ENCODE data around the gene WDR17.
"Not testable (repeated sequence)": the region's sequence is repeated elsewhere in the genome, so short reads cannot be mapped to it uniquely, and the experiment has no call there.

The WDR17 gene

DNA sequence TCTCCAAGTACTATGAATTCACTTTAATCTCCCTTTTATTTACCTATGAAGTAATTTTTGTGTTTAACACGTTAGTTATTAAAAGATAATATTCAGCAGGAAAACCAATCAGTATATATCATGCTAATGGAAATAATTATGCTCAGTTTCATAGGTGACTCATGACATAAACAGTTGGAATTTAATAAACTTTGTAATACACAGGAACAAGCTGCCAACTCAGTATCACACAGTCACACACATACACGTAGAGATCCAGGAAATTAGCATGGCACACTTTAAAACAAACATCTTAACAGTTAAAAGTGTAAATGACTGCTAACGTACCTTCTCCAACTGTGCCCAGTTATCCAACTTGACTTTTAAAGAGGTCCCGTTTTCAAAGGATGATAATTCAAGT is 127.5 kb downstream of the WDR17 start:
- no peak for DNase-seq

DNA sequence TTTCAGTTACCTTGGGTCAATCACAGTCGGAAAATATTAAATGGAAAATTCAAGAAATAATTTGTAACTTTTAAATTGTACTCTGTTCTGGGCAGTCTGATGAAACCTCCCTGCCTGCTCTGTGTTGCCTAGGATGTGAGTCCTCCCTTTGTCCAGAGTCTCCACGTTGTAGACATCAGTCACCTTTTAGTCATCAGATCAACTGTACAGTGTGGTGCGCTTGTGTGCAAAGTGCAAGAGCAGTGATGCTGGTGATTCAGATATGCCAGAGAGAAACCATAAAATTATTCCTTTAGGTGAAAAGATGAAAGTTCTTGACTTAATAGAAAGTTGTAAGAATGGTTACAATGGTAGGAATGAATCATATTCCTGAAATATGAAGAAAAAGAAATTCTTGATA is 128.3 kb downstream of the WDR17 start:
- peak in 1 of 3 experiments; percentile 12 for DNase-seq

DNA sequence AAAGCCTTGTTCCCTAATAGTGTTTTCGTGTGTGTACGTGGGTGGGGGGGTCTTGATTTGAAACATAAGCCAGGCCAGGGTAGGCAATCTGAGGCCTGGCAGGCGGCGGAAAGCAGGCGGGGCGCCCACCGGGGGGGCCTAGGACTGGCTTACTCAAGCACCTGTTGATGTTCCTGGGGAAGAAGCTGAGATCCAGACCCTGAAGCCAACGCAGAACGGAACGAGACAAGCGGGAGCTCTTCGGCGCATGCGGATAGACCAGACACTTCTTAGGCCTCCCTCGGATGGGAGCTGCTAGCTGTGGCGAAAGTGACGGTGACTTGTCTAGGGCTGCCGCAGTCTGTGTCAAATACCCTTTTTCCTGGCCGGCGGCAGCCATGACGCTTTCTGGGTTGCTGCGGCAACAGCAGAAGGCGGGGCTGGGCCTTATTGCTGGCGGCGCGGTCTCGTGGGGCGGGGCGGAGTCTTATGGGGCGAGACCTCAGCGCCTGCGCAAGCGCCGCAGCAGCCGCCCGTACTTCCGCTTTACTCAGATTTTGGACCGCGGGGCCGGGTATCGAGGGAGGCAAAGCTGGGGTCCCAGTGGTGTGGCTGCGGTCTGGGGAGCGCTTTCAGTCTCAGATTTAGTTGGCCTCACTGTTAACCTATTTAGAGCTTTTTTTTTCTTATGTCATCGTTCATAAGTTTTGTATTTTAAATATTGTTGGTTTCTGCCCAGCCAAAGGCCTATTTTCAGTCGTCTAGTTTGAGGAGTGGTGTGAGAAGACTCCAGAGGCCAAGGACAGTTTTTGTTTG is 129.7 kb downstream of the WDR17 start, which contains the start of gene SPATA4:
Gene SPATA4 (minus strand): TSS at position 402 of the 795 bp plus-strand sequence. CDS start 23 bp downstream, at position 379.
- peak; percentile 82 to 97 (median 92) for DNase-seq

DNA sequence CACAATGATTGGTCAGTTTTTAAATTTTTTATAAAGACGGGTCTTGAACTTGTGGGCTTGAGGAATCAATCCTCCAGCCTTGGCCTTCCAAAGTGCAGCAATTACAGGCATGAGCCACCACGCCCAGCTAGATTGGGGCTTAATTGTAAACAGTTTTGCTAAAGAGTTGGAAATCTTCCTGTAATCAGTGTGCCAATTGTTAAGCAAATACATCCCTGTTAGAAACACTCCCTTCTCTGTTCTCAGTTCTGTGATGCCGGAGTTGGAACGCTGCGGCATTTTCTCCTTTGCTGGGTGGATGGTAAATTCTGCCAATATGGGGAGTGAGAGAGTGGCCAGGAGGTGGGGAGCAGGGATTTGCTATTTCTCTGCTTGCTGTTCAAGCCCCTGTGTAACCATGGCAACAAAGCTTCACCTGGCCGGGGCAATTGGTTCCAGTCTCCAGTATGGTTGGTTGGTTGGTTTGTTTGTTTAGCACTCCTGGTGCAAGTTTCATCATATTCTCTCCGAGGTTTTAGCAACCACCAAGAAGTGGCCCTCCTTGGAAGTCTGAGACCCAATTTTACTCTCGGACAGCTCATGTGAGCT is 132.8 kb downstream of the WDR17 start:
- peak in 2 of 3 experiments; percentile 51 to 73 for DNase-seq

DNA sequence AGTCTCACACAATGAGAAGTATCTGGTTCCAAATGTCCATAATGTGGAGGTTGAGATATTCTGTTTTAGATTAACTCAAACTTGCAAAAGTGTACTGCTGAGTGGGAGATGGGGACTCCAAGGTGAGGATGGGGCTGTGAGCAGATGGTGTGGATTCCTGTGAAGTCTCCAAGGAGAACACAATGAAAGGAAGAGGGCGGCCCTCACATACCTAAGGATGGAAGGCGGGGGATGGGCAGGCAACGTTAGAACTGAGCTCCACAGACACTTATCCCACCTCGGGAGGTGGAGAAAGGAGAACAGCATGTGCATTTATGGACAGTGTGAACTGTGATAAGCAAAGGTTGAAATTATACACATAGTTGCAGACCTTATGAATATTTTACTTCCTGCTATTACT is 139.7 kb downstream of the WDR17 start:
- DNase-seq: no peak

DNA sequence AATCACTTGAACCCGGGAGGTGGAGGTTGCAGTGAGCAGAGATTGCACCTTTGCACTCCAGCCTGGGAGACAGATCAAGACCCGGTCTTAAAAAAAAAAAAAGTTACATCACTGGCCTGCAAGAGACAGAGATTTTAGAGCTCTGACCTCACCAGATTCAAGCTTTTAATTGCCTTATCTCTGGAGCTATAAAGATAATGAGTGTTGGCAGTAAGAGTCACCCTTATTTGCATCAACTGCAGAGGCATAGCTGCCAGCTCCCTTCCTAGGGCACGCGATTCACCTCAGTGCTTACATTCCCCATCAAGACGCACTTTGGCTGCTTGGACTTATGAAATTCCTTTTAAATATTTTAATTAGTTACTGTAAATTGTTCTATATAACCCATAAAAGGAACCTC is 142.2 kb downstream of the WDR17 start:
- no peak for DNase-seq

DNA sequence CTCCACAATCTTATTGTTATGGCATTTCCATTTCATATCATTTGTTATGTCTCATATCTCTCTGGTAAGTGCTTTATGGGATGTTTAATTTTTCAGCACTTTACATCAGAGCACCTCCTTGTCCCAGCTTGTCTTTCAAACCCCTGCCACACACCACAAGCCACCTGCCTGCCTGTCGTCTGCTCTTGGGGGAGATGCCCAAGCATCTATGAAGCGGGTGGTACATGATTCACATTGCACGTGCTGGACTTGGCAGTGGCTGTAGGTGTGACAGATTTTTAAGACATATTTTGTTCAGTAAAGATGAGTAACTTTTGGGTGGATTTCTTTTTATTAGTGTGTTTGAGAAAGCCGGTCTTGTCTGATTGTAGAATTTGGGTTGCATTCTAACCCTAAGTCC is 143.9 kb downstream of the WDR17 start:
- no peak for DNase-seq

DNA sequence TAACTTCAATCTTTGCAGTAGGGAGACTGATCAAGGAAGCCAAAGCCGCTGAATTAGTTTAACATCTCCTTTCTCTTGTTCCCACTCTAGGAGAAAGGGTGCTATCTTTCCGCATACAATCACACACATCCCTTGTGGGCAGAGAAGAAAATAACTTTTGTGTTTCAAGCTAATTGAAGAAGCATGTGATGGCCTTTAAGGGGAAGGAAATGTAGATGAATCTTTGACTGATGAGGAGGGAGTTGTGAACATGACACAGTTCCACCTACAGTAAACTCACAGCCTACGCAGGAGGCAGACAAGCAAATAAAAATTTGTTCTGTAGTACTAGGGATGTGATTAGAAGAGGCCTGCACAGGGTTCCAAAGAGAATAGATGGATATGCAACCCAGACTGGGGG is 144.5 kb downstream of the WDR17 start:
- DNase-seq: no peak

DNA sequence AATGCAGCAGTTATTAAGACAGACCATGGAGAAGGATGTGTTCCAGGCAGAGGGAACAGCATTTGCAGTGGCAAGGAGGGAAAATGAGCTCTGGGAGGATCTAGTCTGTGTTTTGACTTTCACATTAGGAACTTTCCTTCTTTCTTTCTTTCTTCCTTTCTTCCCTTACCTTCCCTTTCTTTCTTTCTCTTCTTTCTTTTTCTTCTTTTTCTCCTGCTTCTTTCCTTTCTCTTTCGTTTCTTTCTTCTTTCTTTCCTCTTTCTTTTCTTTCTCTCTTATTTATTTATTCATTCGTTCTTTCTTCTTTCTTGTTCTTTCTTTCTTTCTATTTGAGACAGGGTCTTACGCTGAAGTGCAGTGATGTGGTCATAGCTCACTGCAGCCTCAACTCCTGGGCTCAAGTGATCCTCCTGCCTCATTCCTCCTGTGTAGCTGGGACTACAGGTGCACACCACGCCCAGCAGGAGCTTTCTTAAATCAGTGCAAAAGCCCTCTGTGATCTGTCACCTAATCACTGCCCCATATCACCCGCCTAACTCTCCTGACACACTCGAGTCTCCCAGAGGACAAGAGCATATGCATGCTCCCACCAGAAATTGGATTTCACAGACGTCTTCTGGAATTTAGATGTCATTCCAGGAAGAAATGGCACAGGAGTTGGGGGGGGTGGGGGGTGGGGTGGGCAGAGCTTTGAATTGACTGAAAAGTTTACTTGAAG is 145.1 kb downstream of the WDR17 start:
- no peak for DNase-seq

DNA sequence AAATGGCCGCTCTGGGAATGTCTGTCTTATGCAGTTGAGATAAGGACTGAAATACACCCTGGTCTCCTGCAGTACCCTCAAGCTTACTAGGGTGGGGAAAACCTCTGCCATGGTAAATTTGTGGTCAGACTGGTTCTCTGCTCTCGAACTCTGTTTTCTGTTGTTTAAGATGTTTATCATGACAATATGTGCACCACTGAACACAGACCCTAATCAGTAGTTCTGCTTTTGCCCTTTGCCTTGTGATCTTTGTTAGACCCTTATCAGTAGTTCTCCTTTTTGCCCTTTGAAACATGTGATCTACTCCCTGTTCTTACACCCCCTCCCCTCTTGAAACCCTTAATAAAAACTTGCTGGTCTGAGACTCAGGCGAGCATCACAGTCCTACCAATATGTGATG is 146.7 kb downstream of the WDR17 start:
- DNase-seq: not testable (repeated sequence)

DNA sequence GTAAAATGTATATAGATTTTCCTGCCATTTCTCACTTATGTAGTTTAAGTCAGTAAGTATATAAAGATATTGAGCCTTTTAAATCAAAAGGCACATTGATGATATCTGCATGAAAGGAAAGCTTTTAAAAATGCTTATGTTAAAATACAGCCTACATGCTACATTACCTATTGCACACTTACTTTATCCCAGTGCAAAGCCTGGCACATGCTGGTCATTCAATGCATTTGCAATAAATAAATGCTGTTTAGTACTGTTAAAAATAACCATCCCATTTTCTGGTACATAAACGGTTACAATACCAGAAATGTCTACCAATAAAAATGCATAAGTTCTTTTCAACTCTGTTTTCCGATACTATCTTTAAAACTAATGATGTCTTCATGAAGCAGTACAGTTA is 151.9 kb downstream of the WDR17 start:
- no peak for DNase-seq

DNA sequence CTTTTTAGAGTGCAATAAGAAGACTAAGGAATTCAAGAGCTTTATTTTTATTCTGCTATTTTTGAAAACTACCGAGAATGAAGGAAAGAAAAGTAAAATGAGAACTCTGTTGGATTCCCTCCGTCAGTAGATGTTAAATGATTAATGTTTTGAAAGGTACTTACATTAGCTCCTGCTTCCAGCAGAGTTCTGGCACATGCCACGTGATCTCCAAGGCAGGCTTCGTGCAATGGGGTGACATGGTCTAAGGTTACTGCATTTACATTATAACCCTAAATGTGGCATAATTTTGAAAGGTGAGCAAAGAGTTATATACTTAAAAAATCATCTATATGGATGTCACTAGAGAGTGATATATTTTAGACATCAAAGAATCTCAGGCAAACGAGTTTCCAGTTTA is 156.5 kb downstream of the WDR17 start:
- no peak for DNase-seq

DNA sequence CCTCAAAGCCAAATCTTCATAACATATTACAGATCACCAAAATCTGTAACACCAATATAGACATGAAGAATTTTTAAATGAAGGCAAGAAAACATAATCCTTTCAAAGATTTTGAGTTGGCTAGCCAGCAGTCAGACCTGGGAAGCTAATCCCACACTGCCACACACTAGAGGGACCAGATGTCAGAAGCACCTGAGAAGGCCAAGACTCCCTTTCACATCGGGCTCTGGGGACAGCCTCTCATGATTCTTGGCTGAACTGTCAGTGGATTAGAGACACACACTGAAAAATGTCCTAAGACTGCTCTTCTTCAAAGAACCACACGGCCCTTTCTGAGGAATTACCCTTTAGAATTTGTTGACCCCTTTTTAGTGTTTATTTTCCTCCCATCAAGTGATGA is 157.9 kb downstream of the WDR17 start:
- no peak for DNase-seq

DNA sequence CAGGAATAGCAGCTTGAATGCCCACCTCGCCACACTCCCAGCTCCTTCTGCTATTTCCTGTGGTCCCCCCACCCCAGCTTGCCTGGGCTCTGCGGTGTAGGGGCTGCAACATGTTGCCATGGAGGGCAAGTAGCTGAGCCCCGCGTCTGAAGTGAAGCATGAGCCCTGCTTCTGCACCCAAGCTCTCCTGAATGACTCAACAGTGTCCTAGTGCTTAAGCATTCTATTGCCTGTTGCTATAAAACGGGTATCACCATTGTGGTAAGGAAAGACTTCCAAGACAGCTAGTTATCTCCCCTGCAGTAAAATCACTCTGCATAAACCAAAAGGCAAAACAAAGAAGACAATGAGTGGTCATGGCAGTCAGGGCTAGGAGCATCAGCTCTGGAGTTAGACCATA is 161.1 kb downstream of the WDR17 start:
- DNase-seq: no peak

DNA sequence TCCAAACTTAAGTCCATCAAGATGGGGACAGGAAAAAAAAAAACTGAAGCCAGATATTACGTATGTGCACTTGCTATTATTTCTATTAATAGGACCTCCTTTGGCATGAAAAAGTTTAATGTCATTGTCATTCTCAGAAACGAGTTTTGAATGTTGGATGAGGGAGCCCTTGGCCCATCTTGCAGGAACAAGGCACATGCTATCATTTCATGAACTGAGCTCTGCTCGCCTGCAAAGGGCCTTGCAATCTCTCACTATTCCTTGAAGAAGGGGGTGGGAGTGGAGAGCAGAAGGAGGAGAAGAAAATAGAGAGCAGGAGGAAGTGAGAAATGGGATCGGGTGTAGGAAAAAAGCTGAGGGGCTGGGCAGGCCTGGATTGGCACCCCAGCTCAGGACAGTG is 164.0 kb downstream of the WDR17 start:
- DNase-seq: no peak
